ENCODE results near the gene PHACTR1.
A peak's percentile ranks its signal among the peaks of the same experiment; 100 is the strongest.

PHACTR1 gene

GRCh38 chr6:13142611-13143010 is 426.0 kb downstream of the PHACTR1 start:
- no peak for DNase-seq (ENCODE audit: extremely low read depth, low read depth)
- TF ChIP-seq CTCF (IDR thresholded peaks at IDR 0.05; ENCODE audit: low read depth, low read length), result no peak

- no peak for DNase-seq (ENCODE audit: extremely low read depth, low read depth)
- TF ChIP-seq CTCF (IDR thresholded peaks at IDR 0.05; ENCODE audit: low read depth, low read length), result no peak
Measured at GRCh38 chr6:13146442-13146841, 429.9 kb downstream of the PHACTR1 start.

- no peak for DNase-seq (ENCODE audit: extremely low read depth, low read depth)
- TF ChIP-seq CTCF (IDR thresholded peaks at IDR 0.05; ENCODE audit: low read depth, low read length), result no peak
Measured at GRCh38 chr6:13147376-13147775, 430.8 kb downstream of the PHACTR1 start.

- no peak for TF ChIP-seq CTCF (IDR thresholded peaks at IDR 0.05; ENCODE audit: low read depth, low read length)
- no peak for DNase-seq (ENCODE audit: extremely low read depth, low read depth)
Measured at GRCh38 chr6:13147782-13148181, 431.2 kb downstream of the PHACTR1 start.

GRCh38 chr6:13152764-13153163 is 436.2 kb downstream of the PHACTR1 start:
- DNase-seq (ENCODE audit: extremely low read depth, low read depth), result no peak
- no peak for TF ChIP-seq CTCF (IDR thresholded peaks at IDR 0.05; ENCODE audit: low read depth, low read length)

- no peak for TF ChIP-seq CTCF (IDR thresholded peaks at IDR 0.05; ENCODE audit: low read depth, low read length)
- peak; percentile 68 for DNase-seq (ENCODE audit: extremely low read depth, low read depth)
Measured at GRCh38 chr6:13156381-13156780, 439.8 kb downstream of the PHACTR1 start.

- no peak for TF ChIP-seq CTCF (IDR thresholded peaks at IDR 0.05; ENCODE audit: low read depth, low read length)
- no peak for DNase-seq (ENCODE audit: extremely low read depth, low read depth)
Measured at GRCh38 chr6:13157293-13157692, 440.7 kb downstream of the PHACTR1 start.
